GM12892 (cell line): ENCODE measurements around the gene KRTAP21-1.

Source experiments
- POLR2A ChIP-seq: IDR thresholded peaks from 2 replicates; pipeline ENCODE4 v1.6.1; 2011; ENCODE audit warnings: low read depth, low read length, control low read depth
- POLR2AphosphoS5 ChIP-seq: IDR thresholded peaks from 2 replicates; pipeline ENCODE4 v1.6.1; 2011; ENCODE audit warnings: low read depth, low read length, control low read depth
- TAF1 ChIP-seq: IDR thresholded peaks from 2 replicates; pipeline ENCODE4 v1.6.1; 2011; ENCODE audit warnings: low read depth, mild to moderate bottlenecking, control low read depth, low read length, borderline replicate concordance

GRCh38 chr21:30718239-30718909 is 36.9 kb downstream of the KRTAP21-1 start, which contains the start of gene KRTAP21-3:
- no peak for TF ChIP-seq POLR2AphosphoS5
- no peak for TF ChIP-seq POLR2A
- no peak for TF ChIP-seq TAF1
